Mesenchymal stem cell (in vitro differentiated cells and primary cell): ENCODE data around the gene IFIT3.
A peak's percentile ranks its signal among the peaks of the same experiment; 100 is the strongest.

ENCODE experiments used
- DNase-seq: peaks from one replicate; pipeline ENCODE4 v3.0.0-alpha.2; 2013
- H2AFZ ChIP-seq: one replicate; pipeline ENCODE4 v1.6.1; 2013; ENCODE audit warnings: low read depth, mild to moderate bottlenecking, control low read depth, inconsistent platforms, low read length, moderate library complexity
- H2AK5ac ChIP-seq: 2 replicates; pipeline ENCODE4 v1.6.1; 2013; ENCODE audit warnings: low read length, moderate library complexity, mild to moderate bottlenecking, inconsistent platforms; ENCODE audit not compliant: severe bottlenecking
- H2BK120ac ChIP-seq: one replicate; pipeline ENCODE4 v1.6.1; 2013; ENCODE audit warnings: low read depth, mild to moderate bottlenecking, inconsistent platforms, low read length, moderate library complexity
- H2BK12ac ChIP-seq, 2 experiments: one replicate each; pipeline ENCODE4 v1.6.1; 2013; ENCODE audit warnings: inconsistent platforms in 2 of 2, low read length in 2 of 2, mild to moderate bottlenecking in 2 of 2, moderate library complexity in 2 of 2, control low read depth in 1 of 2
- H2BK15ac ChIP-seq: one replicate; pipeline ENCODE4 v1.6.1; 2013; ENCODE audit warnings: mild to moderate bottlenecking, low read depth, inconsistent platforms; ENCODE audit not compliant: poor library complexity, severe bottlenecking
- H2BK5ac ChIP-seq: 2 replicates; pipeline ENCODE4 v1.6.1; 2013; ENCODE audit warnings: low read depth, mild to moderate bottlenecking, low read length, control low read depth, inconsistent platforms; ENCODE audit not compliant: poor library complexity, severe bottlenecking
- H3K14ac ChIP-seq, 2 experiments: one replicate each; pipeline ENCODE4 v1.6.1; 2013; ENCODE audit warnings: inconsistent platforms in 2 of 2, low read length in 2 of 2, control low read depth in 1 of 2, mild to moderate bottlenecking in 1 of 2, moderate library complexity in 1 of 2
- H3K18ac ChIP-seq, 2 experiments: one replicate each; pipeline ENCODE4 v1.6.1; 2013; ENCODE audit warnings: inconsistent platforms in 2 of 2, low read length in 2 of 2, control low read depth in 1 of 2, low read depth in 1 of 2, mild to moderate bottlenecking in 1 of 2
- H3K23ac ChIP-seq, 2 experiments: one replicate each; pipeline ENCODE4 v1.6.1; 2013; ENCODE audit warnings: inconsistent platforms in 2 of 2, low read length in 2 of 2, mild to moderate bottlenecking in 2 of 2, moderate library complexity in 2 of 2, control low read depth in 1 of 2
- H3K27ac ChIP-seq: 2 replicates; pipeline ENCODE4 v1.5.1; 2013; ENCODE audit warnings: mild to moderate bottlenecking, moderate library complexity, low read length, control low read depth, inconsistent platforms; ENCODE audit not compliant: poor library complexity, severe bottlenecking
- H3K27me3 ChIP-seq, 2 experiments: 2 replicates each; pipeline versions ENCODE4 v1.6.1 to v1.7.0; 2013; ENCODE audit warnings: low read length in 2 of 2, mild to moderate bottlenecking in 2 of 2, moderate library complexity in 2 of 2, control low read depth in 1 of 2, inconsistent platforms in 1 of 2; ENCODE audit not compliant: control insufficient read depth in 1 of 2, insufficient read depth in 1 of 2
- H3K36me3 ChIP-seq, 2 experiments: 2 replicates each; pipeline versions ENCODE4 v1.6.1 to v1.7.0; 2013; ENCODE audit warnings: low read length in 2 of 2, control low read depth in 1 of 2, inconsistent platforms in 1 of 2, low read depth in 1 of 2, mild to moderate bottlenecking in 1 of 2; ENCODE audit not compliant: insufficient read depth in 2 of 2, control insufficient read depth in 1 of 2
- H3K4ac ChIP-seq, 2 experiments: one replicate each; pipeline ENCODE4 v1.6.1; 2013; ENCODE audit warnings: inconsistent platforms in 2 of 2, low read length in 2 of 2, mild to moderate bottlenecking in 2 of 2, moderate library complexity in 2 of 2, control low read depth in 1 of 2, low read depth in 1 of 2
- H3K4me1 ChIP-seq: 2 replicates; pipeline ENCODE4 v1.6.1; 2013; ENCODE audit warnings: low read depth, low read length, control low read depth; ENCODE audit not compliant: control insufficient read depth, insufficient read depth
- H3K4me2 ChIP-seq: 2 replicates; pipeline ENCODE4 v1.6.1; 2013; ENCODE audit warnings: low read length, mild to moderate bottlenecking, inconsistent platforms; ENCODE audit not compliant: poor library complexity, severe bottlenecking
- H3K4me3 ChIP-seq, 2 experiments: 2 replicates each; pipeline versions ENCODE4 v1.5.1 to v1.7.0; 2013; ENCODE audit warnings: low read length in 2 of 2, mild to moderate bottlenecking in 2 of 2, control low read depth in 1 of 2, low read depth in 1 of 2; ENCODE audit not compliant: insufficient read depth in 1 of 2
- H3K79me1 ChIP-seq: replicated peaks from 2 replicates; pipeline ENCODE4 v1.6.1; 2013; ENCODE audit warnings: mild to moderate bottlenecking, control low read depth, low read length, inconsistent platforms; ENCODE audit not compliant: poor library complexity, severe bottlenecking
- H3K9ac ChIP-seq: 2 replicates; pipeline ENCODE4 v1.7.0; 2013; ENCODE audit warnings: mild to moderate bottlenecking, low read length, moderate library complexity
- H3K9me3 ChIP-seq: 2 replicates; pipeline ENCODE4 v1.7.0; 2013; ENCODE audit warnings: mild to moderate bottlenecking, low read length; ENCODE audit not compliant: control insufficient read depth
- H4K8ac ChIP-seq: one replicate; pipeline ENCODE4 v1.6.1; 2013; ENCODE audit warnings: inconsistent platforms, mild to moderate bottlenecking, low read length, moderate library complexity
- H4K91ac ChIP-seq: one replicate; pipeline ENCODE4 v1.6.1; 2013; ENCODE audit warnings: mild to moderate bottlenecking, low read length, inconsistent platforms
- WGBS: methylation state at CpG from one replicate; pipeline ENCODE4 v1.1.7; 2013; ENCODE audit warnings: mixed read lengths; 5-methylcytosine and 5-hydroxymethylcytosine counted together

IFIT3 gene

DNA sequence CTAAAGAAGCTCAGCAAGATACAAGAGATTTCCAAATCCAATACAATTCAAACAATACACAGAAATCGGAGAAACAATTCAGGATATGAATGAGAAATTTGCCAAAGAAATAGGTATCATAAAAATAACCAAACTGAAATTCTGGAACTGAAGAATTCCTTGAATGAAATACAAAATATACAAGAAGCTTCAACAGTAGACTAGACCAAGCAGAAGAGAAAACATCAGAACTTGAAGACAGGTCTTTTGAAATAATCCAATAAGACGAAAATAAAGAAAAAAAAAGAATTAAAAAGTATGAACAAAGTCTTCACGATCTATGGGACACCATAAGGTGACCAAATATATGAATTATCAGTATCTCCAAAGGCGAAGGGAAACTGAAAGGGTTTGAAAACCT lies 28.8 kb upstream of the IFIT3 start:
- no peaks in the 10 kb centered on the region for H3K36me3 ChIP-seq
- H2BK15ac ChIP-seq: no peak overlapping the region
- H2BK5ac ChIP-seq: no peak overlapping the region
- no peak overlapping the region for H3K18ac ChIP-seq
- no peak overlapping the region for H3K27ac ChIP-seq
- no peak for DNase-seq
- no peak overlapping the region for H3K4ac ChIP-seq
- no peak overlapping the region for H2BK120ac ChIP-seq
- no peak overlapping the region for H3K23ac ChIP-seq
- H3K9me3 ChIP-seq: no peaks in the 10 kb centered on the region
- H2AK5ac ChIP-seq: no peak overlapping the region
- H3K4me1 ChIP-seq: peaks cover 6% of the 10 kb centered on the region
- H3K79me1 ChIP-seq: peaks cover 4% of the 10 kb centered on the region
- no peak overlapping the region for H3K4me3 ChIP-seq
- H4K91ac ChIP-seq: no peak overlapping the region
- no peak overlapping the region for H4K8ac ChIP-seq
- H2BK12ac ChIP-seq: no peak overlapping the region
- H3K4me2 ChIP-seq: no peak overlapping the region
- H3K9ac ChIP-seq: no peak overlapping the region
- WGBS: 80% methylated on average over 1 of the region's 4 CpGs
- no peaks in the 10 kb centered on the region for H3K27me3 ChIP-seq
- no peak overlapping the region for H3K14ac ChIP-seq
- H2AFZ ChIP-seq: no peak overlapping the region

DNA sequence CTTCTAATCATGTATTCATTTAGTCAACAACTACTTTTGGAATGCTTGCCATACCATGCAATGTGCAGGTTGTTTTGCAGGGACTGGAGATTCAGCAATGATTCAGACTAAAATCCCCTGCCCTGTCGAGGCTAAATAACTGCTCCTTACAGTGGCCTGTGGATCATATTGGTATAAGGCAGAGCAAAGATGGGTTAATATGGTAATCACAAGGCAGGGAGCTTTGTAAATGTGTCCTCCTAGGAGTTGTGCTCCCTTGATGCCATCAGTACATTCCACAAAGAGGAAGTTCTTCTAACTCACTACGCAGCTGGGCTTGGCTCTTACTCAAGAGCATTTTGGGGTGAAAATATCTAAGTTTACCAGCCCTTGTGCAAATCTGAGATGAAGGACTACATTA lies 26.6 kb upstream of the IFIT3 start:
- Histone ChIP-seq H2AFZ (no peak overlapping the region), H3K4me3 (peak overlapping the region in 1 of 2 experiments; percentile 83), H4K91ac (peak overlapping the region; percentile 23), H3K79me1 (peaks cover 10% of the 10 kb centered on the region), H3K4me2 (peak overlapping the region; percentile 42), H2BK120ac (no peak overlapping the region), H3K36me3 (peaks cover 3 to 6% of the 10 kb centered on the region in 2 experiments), H2BK5ac (no peak overlapping the region), H3K9ac (peak overlapping the region; percentile 97), H2AK5ac (no peak overlapping the region), H4K8ac (peak overlapping the region; percentile 35), H3K4ac (no peak overlapping the region), H3K9me3 (no peaks in the 10 kb centered on the region), H2BK12ac (peak overlapping the region; percentile 20 to 29), H3K14ac (no peak overlapping the region), H3K27me3 (no peaks in the 10 kb centered on the region), H3K23ac (no peak overlapping the region), H2BK15ac (no peak overlapping the region), H3K18ac (peak overlapping the region; percentile 14 to 91), H3K4me1 (peaks cover 4% of the 10 kb centered on the region), H3K27ac (peak overlapping the region; percentile 83)
- 19% methylated on average over 1 of the region's 2 CpGs for WGBS
- peak; percentile 47 for DNase-seq

DNA sequence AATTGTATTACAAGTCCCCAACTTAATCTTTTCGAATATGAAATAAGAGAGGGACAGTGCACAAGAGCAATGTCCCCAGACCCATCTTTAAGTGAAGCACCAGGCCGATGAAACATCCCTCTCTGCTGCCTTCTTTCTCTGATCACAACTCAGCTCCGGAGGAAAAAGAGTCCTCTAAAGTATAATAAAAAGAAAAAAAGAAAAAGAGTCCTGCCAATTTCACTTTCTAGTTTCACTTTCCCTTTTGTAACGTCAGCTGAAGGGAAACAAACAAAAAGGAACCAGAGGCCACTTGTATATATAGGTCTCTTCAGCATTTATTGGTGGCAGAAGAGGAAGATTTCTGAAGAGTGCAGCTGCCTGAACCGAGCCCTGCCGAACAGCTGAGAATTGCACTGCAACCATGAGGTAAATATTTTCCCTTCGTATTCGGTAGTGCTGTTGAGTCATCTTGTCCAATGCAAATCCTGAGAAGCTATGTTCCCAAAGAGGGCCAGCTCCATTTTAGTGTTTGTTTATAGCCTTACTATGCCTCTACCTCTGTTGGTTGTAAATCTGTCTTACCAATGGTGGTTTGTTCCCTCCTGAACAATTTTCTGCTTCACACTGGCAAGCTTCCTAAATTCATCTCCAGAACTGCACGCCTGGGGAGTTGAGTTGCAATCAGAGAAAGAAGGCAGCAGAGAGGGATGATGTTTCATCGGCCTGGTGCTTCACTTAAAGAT lies 25.9 kb upstream of the IFIT3 start, which contains the start of gene IFIT2:
Gene IFIT2, plus strand, starts transcription at position 326 of the 725 bp plus-strand sequence. Its CDS starts 78 bp downstream, at position 404.
- no peak within 1 kb of the TSS for H3K23ac ChIP-seq
- H2AK5ac ChIP-seq: no peak within 1 kb of the TSS
- H3K27ac ChIP-seq: peak within 1 kb of the TSS; percentile 83
- peak within 1 kb of the TSS; percentile 23 for H4K91ac ChIP-seq
- H3K27me3 ChIP-seq: no peaks in the 10 kb centered on the region
- no peak within 1 kb of the TSS for H2BK120ac ChIP-seq
- 21% methylated on average over 9 of the region's 10 CpGs for WGBS
- peaks cover 6 to 12% of the 10 kb centered on the region in 2 experiments for H3K36me3 ChIP-seq
- H3K14ac ChIP-seq: no peak within 1 kb of the TSS
- H2BK5ac ChIP-seq: peak within 1 kb of the TSS; percentile 62
- peak; percentile 88 for DNase-seq
- peak within 1 kb of the TSS in 1 of 2 experiments; percentile 83 for H3K4me3 ChIP-seq
- no peak within 1 kb of the TSS for H2BK15ac ChIP-seq
- H3K9ac ChIP-seq: peak within 1 kb of the TSS; percentile 97
- peaks cover 4% of the 10 kb centered on the region for H3K4me1 ChIP-seq
- H2BK12ac ChIP-seq: peak within 1 kb of the TSS; percentile 20 to 29
- peak within 1 kb of the TSS; percentile 39 for H2AFZ ChIP-seq
- H3K18ac ChIP-seq: peak within 1 kb of the TSS; percentile 50 to 91
- peak within 1 kb of the TSS; percentile 59 for H4K8ac ChIP-seq
- peaks cover 11% of the 10 kb centered on the region for H3K79me1 ChIP-seq
- peak within 1 kb of the TSS in 1 of 2 experiments; percentile 75 for H3K4ac ChIP-seq
- H3K4me2 ChIP-seq: peak within 1 kb of the TSS; percentile 72
- no peaks in the 10 kb centered on the region for H3K9me3 ChIP-seq

DNA sequence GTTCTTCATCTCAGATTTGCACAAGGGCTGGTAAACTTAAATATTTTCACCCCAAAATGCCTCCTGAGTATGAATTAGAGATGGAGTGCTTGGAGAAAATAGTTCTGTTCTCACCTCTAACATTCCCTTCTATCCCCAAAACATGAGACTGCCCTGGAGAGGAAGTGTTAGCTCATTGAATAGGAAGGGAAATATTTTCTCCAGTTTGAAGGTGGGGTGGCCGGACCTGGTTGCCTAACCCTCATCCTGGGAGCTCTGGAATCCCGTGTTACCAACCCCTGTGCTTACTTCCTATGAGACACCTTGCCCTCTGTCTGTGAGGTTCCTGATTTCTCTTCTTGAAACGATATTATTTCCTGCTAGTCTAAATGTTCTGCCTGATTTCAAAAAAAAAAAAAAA lies 25.2 kb upstream of the IFIT3 start:
- Histone ChIP-seq H3K9me3 (no peaks in the 10 kb centered on the region), H2BK15ac (no peak overlapping the region), H3K4me1 (peaks cover 4% of the 10 kb centered on the region), H2BK120ac (no peak overlapping the region), H3K27me3 (no peaks in the 10 kb centered on the region), H3K4me2 (peak overlapping the region; percentile 72), H2AFZ (no peak overlapping the region), H3K9ac (peak overlapping the region; percentile 97), H4K8ac (peak overlapping the region; percentile 59), H3K14ac (no peak overlapping the region), H2BK5ac (no peak overlapping the region), H3K79me1 (peaks cover 13% of the 10 kb centered on the region), H3K27ac (peak overlapping the region; percentile 69), H3K23ac (no peak overlapping the region), H3K18ac (peak overlapping the region in 1 of 2 experiments; percentile 50), H2AK5ac (no peak overlapping the region), H3K4me3 (peak overlapping the region in 1 of 2 experiments; percentile 83), H4K91ac (no peak overlapping the region), H3K4ac (peak overlapping the region in 1 of 2 experiments; percentile 24), H2BK12ac (no peak overlapping the region), H3K36me3 (peaks cover 6 to 19% of the 10 kb centered on the region in 2 experiments)
- no peak for DNase-seq
- WGBS: 37% methylated on average over 2 of the region's 3 CpGs
